Mammary epithelial cell (primary cell): ENCODE data around the gene CYTH3.

Experiments used
- EZH2 ChIP-seq: IDR thresholded peaks from 2 replicates; pipeline ENCODE4 v1.6.1; 2012; ENCODE audit warnings: low read length, inconsistent platforms, borderline replicate concordance
- TF ChIP-seq, protein P1 (sequence below), 2 donors: IDR thresholded peaks in 1 of 2; conservative IDR thresholded peaks in 1 of 2; 2 replicates each; pipeline ENCODE4 v1.5.1; 2011 to 2012; ENCODE audit warnings: inconsistent platforms in 2 of 2, low read length in 2 of 2, mild to moderate bottlenecking in 2 of 2, control low read depth in 1 of 2, low read depth in 1 of 2; ENCODE audit not compliant: insufficient read depth in 1 of 2; ENCODE audit errors: extremely low read depth in 1 of 2

DNA sequence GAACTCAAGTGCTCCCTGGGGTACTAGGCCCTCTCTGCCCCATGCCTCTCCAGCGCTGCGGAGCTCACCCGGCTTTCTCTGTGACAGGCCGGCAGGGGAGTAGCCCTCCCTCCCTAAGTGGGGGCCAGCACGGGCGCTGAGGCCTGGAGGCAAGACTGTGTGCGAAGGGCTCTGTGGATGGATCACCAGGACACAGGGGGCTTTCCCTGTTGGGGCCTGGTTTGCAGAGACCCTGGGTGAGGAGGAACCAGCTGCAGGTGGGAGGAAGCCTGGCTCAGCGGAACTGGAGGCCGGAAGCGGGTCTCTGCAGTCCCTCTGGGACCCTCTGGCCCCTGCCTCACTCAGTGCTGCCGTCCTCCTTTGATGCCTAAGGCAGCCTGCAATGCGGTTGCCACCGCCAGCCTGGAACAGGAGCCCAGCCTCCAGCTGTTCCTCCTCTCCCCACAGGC, 106.0 kb downstream of the CYTH3 start:
- no peak for TF ChIP-seq EZH2
- TF ChIP-seq, protein P1, sequence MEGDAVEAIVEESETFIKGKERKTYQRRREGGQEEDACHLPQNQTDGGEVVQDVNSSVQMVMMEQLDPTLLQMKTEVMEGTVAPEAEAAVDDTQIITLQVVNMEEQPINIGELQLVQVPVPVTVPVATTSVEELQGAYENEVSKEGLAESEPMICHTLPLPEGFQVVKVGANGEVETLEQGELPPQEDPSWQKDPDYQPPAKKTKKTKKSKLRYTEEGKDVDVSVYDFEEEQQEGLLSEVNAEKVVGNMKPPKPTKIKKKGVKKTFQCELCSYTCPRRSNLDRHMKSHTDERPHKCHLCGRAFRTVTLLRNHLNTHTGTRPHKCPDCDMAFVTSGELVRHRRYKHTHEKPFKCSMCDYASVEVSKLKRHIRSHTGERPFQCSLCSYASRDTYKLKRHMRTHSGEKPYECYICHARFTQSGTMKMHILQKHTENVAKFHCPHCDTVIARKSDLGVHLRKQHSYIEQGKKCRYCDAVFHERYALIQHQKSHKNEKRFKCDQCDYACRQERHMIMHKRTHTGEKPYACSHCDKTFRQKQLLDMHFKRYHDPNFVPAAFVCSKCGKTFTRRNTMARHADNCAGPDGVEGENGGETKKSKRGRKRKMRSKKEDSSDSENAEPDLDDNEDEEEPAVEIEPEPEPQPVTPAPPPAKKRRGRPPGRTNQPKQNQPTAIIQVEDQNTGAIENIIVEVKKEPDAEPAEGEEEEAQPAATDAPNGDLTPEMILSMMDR (conservative IDR thresholded peaks at IDR 0.05 in 1 of 2, IDR thresholded peaks at IDR 0.05 in 1 of 2; ENCODE audit: extremely low read depth in 1 of 2, insufficient read depth in 1 of 2, low read depth in 1 of 2, low read length in 2 of 2) = no peak
